ENCODE measurements around the gene CCSER1.

DNA sequence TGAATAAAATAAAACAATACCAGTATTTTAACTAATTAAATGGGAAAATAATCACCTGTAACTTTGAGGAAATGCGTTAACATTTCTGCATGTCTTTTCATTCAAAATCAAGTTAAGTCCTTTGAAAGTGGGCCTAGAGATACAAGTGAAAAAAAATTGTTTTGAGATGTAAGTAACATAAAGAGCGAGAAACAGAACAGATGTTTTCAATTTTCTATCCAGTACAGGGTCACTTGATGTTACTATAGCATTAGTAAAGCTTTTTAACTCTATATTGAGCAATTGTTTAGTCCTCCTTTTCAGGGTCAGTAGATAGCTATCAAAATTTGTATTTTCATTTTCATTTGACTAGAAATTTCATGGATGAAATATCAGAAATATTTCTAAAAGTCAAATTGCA lies 761.4 kb downstream of the CCSER1 start:
- TF ChIP-seq, protein P1, sequence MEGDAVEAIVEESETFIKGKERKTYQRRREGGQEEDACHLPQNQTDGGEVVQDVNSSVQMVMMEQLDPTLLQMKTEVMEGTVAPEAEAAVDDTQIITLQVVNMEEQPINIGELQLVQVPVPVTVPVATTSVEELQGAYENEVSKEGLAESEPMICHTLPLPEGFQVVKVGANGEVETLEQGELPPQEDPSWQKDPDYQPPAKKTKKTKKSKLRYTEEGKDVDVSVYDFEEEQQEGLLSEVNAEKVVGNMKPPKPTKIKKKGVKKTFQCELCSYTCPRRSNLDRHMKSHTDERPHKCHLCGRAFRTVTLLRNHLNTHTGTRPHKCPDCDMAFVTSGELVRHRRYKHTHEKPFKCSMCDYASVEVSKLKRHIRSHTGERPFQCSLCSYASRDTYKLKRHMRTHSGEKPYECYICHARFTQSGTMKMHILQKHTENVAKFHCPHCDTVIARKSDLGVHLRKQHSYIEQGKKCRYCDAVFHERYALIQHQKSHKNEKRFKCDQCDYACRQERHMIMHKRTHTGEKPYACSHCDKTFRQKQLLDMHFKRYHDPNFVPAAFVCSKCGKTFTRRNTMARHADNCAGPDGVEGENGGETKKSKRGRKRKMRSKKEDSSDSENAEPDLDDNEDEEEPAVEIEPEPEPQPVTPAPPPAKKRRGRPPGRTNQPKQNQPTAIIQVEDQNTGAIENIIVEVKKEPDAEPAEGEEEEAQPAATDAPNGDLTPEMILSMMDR (IDR thresholded peaks at IDR 0.05), result no peak
- TF ChIP-seq POLR2AphosphoS5 (IDR thresholded peaks at IDR 0.05) (no peak), POLR2A (IDR thresholded peaks at IDR 0.05) (no peak), EP300 (IDR thresholded peaks at IDR 0.05) (no peak)

All from upper lobe of left lung (tissue), 4 donors.